IMR-90 (cell line): Measurements from ENCODE around the gene ZYG11B.

Experiments used
- BHLHE40 ChIP-seq: fragments of 150-350 bp; IDR thresholded peaks from 2 replicates; pipeline ENCODE4 v1.6.1; 2016; ENCODE audit warnings: mild to moderate bottlenecking, low read depth, low read length
- CEBPB ChIP-seq: IDR thresholded peaks from 2 replicates; pipeline ENCODE4 v1.6.1; 2012; ENCODE audit warnings: low read depth, low read length, improper control_type of control experiment
- CHD1 ChIP-seq: IDR thresholded peaks from 2 replicates; pipeline ENCODE4 v1.6.1; 2012; ENCODE audit warnings: low read depth, low read length, improper control_type of control experiment
- MAZ ChIP-seq: IDR thresholded peaks from 2 replicates; pipeline ENCODE4 v1.6.1; 2012; ENCODE audit warnings: low read depth, mild to moderate bottlenecking, low read length, improper control_type of control experiment, moderate library complexity, borderline replicate concordance
- MXI1 ChIP-seq: IDR thresholded peaks from 2 replicates; pipeline ENCODE4 v1.6.1; 2012; ENCODE audit warnings: low read depth, mild to moderate bottlenecking, low read length, moderate library complexity, borderline replicate concordance
- NFE2L2 ChIP-seq: fragments of 150-350 bp; IDR thresholded peaks from 2 replicates; pipeline ENCODE4 v1.6.1; 2016; ENCODE audit warnings: low read depth, mild to moderate bottlenecking, low read length
- POLR2A ChIP-seq: IDR thresholded peaks from 2 replicates; pipeline ENCODE4 v1.6.1; 2012; ENCODE audit warnings: mild to moderate bottlenecking, low read depth, low read length
- RAD21 ChIP-seq: IDR thresholded peaks from 2 replicates; pipeline ENCODE4 v1.6.1; 2012; ENCODE audit warnings: low read length, improper control_type of control experiment
- RCOR1 ChIP-seq: IDR thresholded peaks from 2 replicates; pipeline ENCODE4 v1.6.1; 2012; ENCODE audit warnings: mild to moderate bottlenecking, low read length, improper control_type of control experiment; ENCODE audit not compliant: insufficient replicate concordance
- RFX5 ChIP-seq: IDR thresholded peaks from 2 replicates; pipeline ENCODE4 v1.8.0; 2012; ENCODE audit warnings: low read depth, mild to moderate bottlenecking, low read length, moderate library complexity
- SMC3 ChIP-seq: fragments of 150-350 bp; IDR thresholded peaks from 2 replicates; pipeline ENCODE4 v1.6.1; 2016; ENCODE audit warnings: low read depth, mild to moderate bottlenecking, antibody characterized with exemption, low read length, moderate library complexity
- TF ChIP-seq, protein P1 (sequence below): fragments of 150-350 bp; IDR thresholded peaks from 2 replicates; pipeline ENCODE4 v1.6.1; 2017; ENCODE audit warnings: mild to moderate bottlenecking, antibody characterized with exemption, low read length, low read depth
- TF ChIP-seq, protein P2 (sequence below): conservative IDR thresholded peaks from 2 replicates; pipeline ENCODE4 v1.5.1; 2012; ENCODE audit warnings: mild to moderate bottlenecking, low read depth, low read length, improper control_type of control experiment
- TF ChIP-seq, protein P3 (sequence below): fragments of 150-350 bp; IDR thresholded peaks from 2 replicates; pipeline ENCODE4 v1.6.1; 2016; ENCODE audit warnings: low read depth, mild to moderate bottlenecking, low read length, moderate library complexity, borderline replicate concordance

DNA sequence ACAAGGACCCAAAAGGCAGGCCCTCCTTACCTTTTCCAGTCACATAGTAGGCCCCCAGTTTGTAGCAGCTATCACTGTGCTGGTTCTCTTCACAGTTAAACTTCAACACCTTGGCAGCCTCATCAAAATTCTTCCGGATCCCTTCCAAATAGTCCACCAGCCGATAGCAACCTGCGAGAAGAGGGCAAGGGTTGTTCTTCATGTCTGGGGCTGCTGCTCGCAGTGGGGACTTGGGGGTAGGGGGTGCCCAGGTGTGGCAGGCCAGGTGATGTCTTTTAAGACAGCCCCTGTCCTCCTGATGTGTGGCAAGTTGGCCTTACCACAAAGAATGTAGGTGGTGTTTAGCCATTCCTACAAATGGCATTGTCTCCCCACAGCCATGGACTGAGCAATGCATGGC lies 33.6 kb upstream of the ZYG11B start:
- no peak for TF ChIP-seq RAD21
- TF ChIP-seq, protein P1, sequence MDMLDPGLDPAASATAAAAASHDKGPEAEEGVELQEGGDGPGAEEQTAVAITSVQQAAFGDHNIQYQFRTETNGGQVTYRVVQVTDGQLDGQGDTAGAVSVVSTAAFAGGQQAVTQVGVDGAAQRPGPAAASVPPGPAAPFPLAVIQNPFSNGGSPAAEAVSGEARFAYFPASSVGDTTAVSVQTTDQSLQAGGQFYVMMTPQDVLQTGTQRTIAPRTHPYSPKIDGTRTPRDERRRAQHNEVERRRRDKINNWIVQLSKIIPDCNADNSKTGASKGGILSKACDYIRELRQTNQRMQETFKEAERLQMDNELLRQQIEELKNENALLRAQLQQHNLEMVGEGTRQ, result no peak
- TF ChIP-seq BHLHE40, result no peak
- TF ChIP-seq, protein P2, sequence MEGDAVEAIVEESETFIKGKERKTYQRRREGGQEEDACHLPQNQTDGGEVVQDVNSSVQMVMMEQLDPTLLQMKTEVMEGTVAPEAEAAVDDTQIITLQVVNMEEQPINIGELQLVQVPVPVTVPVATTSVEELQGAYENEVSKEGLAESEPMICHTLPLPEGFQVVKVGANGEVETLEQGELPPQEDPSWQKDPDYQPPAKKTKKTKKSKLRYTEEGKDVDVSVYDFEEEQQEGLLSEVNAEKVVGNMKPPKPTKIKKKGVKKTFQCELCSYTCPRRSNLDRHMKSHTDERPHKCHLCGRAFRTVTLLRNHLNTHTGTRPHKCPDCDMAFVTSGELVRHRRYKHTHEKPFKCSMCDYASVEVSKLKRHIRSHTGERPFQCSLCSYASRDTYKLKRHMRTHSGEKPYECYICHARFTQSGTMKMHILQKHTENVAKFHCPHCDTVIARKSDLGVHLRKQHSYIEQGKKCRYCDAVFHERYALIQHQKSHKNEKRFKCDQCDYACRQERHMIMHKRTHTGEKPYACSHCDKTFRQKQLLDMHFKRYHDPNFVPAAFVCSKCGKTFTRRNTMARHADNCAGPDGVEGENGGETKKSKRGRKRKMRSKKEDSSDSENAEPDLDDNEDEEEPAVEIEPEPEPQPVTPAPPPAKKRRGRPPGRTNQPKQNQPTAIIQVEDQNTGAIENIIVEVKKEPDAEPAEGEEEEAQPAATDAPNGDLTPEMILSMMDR, result no peak
- TF ChIP-seq POLR2A, result no peak
- no peak for TF ChIP-seq RFX5
- no peak for TF ChIP-seq SMC3
- TF ChIP-seq CHD1, result no peak
- TF ChIP-seq MAZ, result no peak
- TF ChIP-seq CEBPB, result no peak
- TF ChIP-seq MXI1, result no peak
- TF ChIP-seq NFE2L2, result no peak
- no peak for TF ChIP-seq RCOR1
- TF ChIP-seq, protein P3, sequence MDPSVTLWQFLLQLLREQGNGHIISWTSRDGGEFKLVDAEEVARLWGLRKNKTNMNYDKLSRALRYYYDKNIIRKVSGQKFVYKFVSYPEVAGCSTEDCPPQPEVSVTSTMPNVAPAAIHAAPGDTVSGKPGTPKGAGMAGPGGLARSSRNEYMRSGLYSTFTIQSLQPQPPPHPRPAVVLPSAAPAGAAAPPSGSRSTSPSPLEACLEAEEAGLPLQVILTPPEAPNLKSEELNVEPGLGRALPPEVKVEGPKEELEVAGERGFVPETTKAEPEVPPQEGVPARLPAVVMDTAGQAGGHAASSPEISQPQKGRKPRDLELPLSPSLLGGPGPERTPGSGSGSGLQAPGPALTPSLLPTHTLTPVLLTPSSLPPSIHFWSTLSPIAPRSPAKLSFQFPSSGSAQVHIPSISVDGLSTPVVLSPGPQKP, result no peak
